Measurements from ENCODE around the gene RPL18A. TPM values are rescaled to one million over a fixed set of nuclear protein-coding genes. Genes with fewer than 3 reads are reported as not detected.

Gene RPL18A
- total RNA-seq, 4 donors from 2014 or later, result 1,051 to 1,626 (median 1,352) TPM

- TF ChIP-seq, protein P1, sequence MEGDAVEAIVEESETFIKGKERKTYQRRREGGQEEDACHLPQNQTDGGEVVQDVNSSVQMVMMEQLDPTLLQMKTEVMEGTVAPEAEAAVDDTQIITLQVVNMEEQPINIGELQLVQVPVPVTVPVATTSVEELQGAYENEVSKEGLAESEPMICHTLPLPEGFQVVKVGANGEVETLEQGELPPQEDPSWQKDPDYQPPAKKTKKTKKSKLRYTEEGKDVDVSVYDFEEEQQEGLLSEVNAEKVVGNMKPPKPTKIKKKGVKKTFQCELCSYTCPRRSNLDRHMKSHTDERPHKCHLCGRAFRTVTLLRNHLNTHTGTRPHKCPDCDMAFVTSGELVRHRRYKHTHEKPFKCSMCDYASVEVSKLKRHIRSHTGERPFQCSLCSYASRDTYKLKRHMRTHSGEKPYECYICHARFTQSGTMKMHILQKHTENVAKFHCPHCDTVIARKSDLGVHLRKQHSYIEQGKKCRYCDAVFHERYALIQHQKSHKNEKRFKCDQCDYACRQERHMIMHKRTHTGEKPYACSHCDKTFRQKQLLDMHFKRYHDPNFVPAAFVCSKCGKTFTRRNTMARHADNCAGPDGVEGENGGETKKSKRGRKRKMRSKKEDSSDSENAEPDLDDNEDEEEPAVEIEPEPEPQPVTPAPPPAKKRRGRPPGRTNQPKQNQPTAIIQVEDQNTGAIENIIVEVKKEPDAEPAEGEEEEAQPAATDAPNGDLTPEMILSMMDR (IDR thresholded peaks at IDR 0.05; ENCODE audit: low read depth), result no peak
Observed at GRCh38 chr19:17871032-17871877, 11.5 kb downstream of the RPL18A start.

DNA sequence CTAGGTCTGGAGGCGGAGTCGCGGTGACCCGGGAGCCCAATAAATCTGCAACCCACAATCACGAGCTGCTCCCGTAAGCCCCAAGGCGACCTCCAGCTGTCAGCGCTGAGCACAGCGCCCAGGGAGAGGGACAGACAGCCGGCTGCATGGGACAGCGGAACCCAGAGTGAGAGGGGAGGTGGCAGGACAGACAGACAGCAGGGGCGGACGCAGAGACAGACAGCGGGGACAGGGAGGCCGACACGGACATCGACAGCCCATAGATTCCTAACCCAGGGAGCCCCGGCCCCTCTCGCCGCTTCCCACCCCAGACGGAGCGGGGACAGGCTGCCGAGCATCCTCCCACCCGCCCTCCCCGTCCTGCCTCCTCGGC, 12.2 kb downstream of the RPL18A start, which contains the start of gene SLC5A5:
TSS of gene SLC5A5 (plus strand) at position 68 of the 373 bp plus-strand sequence. CDS start 375 bp downstream, outside the sequence.
- TF ChIP-seq, protein P1 (IDR thresholded peaks at IDR 0.05; ENCODE audit: low read depth), result no peak

- TF ChIP-seq, protein P1 (IDR thresholded peaks at IDR 0.05; ENCODE audit: low read depth), result no peak
Observed at GRCh38 chr19:17872251-17873001, 12.7 kb downstream of the RPL18A start.

DNA sequence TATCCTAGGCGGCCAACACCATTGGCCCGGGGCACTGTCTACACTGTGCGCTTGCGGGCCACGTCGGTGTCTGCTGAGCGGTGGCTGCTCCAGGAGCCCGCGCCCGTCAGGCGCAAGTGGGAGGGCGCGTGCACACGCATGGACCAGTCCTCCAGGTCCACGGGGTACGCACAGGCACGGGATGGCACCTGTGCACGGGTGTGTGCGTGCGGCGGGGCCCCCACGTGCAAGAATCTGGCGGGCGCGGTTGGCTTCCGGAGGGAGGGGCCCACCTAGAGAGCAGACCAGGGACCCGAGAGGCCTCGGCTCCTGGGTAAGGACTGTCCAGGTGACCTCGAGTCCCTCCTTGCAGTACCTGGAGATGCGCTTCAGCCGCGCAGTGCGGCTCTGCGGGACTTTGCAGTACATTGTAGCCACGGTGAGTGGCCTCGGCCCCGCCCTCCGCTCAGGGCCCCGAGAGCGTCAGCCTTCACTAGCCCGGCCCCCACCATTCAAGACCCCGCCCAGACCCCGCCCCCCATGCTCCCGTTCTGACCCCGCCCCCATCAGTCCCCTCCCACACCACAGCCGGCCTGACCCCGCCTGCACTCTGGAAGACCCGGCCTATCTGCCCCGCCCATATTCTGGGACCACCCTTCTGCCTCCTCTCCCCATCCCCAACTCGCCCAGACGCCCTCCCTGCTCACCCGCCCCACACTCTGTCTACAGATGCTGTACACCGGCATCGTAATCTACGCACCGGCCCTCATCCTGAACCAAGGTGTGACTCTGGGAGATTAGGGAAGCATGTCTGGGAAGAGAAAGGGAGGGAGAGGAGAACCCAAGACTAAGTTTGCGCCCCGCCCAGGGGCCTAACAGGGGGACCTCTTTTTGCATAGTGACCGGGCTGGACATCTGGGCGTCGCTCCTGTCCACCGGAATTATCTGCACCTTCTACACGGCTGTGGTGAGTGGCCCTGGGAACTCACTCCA, 14.4 kb downstream of the RPL18A start:
- TF ChIP-seq, protein P1 (IDR thresholded peaks at IDR 0.05; ENCODE audit: low read depth), result no peak

DNA sequence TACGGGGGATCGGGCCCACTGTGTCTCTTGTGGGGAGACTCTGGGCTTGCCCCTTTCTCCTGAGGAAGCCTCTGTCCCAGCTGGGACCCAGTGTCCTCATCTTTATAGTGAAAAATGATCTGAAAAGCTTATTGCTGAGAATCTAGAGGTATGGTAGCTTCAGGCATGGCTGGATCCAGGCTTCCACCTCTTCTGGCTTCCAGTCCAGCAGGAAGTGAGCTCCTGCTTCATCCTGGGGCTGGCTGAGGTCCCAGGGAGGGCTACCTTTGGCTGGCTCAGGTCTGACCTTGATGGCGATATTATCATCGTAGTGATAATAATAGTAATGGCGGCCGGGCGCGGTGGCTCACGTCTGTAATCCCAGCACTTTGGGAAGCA, 15.0 kb downstream of the RPL18A start:
- TF ChIP-seq, protein P1 (IDR thresholded peaks at IDR 0.05; ENCODE audit: low read depth), result no peak

- TF ChIP-seq, protein P1 (IDR thresholded peaks at IDR 0.05; ENCODE audit: low read depth), result no peak
Observed at GRCh38 chr19:17877696-17878095, 18.0 kb downstream of the RPL18A start.

Data from subcutaneous adipose tissue (tissue), 4 donors.